HS-5 (cell line): ENCODE data around the gene KIF6.
A peak's percentile ranks its signal among the peaks of the same experiment; 100 is the strongest.

Experiments
- DNase-seq: peaks from one replicate; pipeline ENCODE4 v3.0.0-alpha.2; 2012; ENCODE audit warnings: low read depth

The KIF6 gene

GRCh38 chr6:39665861-39666260 is 59.3 kb downstream of the KIF6 start:
- DNase-seq = no peak

DNA sequence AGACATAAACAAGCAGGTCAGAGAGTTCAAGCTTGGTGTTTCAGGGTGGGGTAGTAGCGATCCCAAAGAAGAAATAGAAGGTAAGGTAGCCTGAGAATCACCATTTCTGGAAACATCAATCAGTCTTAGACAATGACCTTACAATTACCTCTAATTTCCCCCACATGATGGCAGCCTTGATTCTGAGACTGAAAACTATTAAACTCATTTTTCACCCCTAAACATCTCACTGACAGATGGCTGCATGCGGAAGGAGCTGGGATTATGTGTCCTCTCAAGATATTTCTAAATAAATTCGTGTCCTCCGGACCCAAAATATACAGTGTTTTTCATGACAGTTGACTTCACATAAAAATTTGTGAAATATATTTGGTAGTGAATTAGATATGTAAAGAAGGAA is 61.0 kb downstream of the KIF6 start:
- no peak for DNase-seq

DNA sequence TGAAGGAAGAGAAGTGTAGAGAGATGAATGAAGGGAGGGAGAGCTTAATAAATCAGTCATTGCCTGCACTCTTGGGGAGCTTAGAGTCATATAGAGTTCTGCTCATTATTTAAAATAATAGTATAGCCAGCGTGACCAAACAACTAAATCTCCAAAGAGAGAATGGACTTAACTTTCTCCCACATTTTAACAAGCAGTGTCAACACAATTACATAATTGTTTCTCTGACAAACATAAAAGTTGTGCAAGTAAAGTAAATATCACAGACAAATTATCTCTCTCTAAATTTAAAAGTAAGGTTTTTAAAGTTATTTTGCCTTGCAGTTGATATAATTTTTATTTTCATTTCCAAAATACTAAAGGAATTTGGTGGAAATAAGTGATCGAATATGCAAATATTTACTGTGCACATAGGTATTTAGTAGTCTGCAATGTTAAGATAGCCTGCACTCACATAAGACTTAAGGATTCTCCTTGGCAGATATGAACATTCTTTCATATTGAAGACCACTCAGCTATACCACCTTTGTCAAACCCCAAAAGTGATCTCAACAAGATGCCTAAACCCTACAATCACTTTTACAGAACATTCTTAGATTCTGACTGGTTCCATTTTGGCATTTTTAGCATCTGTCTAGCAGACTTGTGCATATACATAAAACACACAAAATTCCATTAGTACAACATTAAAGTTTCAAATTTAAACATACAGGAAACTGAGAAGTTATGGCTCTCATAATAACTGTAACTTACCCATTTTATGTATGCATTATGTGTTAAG is 67.7 kb downstream of the KIF6 start:
- no peak for DNase-seq

GRCh38 chr6:39654121-39654520 is 71.1 kb downstream of the KIF6 start:
- no peak for DNase-seq

- no peak for DNase-seq
Measured at GRCh38 chr6:39653612-39654011, 71.6 kb downstream of the KIF6 start.

DNA sequence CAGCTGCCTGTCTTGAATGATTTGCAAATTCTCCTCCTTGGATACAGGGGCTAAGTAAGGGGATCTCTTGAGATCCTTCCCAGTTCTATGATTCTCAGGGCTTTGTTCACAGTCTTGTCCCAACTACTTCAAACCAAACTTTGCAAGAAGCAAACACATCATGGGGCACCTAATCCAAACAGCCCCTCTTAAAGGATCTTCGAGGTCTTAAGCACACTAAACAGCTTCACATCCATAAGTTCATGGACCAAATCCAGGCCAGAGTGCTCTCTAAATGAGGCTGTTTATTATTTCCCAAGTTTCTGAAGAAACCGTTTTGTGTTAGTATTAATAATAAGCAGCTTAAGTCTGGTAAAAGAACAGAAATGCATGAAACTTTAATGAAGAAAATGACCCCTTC is 75.2 kb downstream of the KIF6 start:
- DNase-seq = no peak

- DNase-seq = no peak
Measured at GRCh38 chr6:39646751-39647420, 78.3 kb downstream of the KIF6 start.

DNA sequence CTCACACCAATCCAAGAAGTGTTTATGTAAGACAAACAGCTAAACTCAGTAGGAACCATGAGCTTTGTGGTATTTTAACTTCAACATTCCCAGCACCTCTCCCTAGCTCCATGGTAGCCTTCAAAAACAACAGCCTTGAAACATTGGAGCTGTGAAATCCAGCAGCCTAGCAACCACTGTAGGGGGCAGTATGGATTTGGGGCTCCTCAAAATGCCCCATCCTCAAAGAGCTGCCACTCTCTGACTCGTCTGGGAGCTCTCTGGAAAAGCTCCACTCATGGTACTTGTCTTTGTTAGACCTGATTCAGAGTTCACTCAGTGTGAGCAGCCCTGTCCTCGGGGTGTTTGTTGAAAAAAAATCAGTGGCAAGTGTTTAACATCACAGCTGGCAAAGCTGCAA is 82.9 kb downstream of the KIF6 start:
- no peak for DNase-seq

DNA sequence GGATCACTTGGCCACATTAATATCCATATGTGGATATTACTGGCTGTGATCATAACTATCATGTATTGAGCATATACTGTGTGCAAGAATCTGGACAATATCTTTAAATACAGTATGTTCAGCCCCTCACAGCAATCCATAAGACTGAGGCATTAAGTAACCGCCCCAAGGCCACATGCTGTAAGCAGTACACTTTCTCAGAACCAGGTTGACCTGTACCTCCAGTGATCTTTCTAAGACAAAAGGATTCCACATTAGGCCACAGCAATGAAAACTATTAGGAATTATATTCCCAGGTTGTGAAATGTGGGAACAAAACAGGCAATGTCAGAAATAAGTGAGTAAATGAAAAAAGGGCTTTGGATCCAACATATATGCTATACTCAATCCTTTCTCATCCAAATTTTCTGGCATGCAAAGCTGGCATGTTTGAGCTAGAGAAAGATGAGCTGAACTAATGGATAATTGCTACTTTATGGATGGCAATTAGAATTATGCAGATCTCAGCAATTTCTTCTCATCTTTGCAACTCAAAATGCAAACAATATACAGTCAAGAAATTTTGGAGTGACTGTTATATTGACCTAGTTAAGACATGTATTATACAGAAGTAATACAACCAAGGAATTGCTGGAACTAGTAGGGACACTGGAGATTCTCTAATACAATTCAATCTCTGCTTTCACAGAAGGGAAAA is 86.9 kb downstream of the KIF6 start:
- DNase-seq = no peak

DNA sequence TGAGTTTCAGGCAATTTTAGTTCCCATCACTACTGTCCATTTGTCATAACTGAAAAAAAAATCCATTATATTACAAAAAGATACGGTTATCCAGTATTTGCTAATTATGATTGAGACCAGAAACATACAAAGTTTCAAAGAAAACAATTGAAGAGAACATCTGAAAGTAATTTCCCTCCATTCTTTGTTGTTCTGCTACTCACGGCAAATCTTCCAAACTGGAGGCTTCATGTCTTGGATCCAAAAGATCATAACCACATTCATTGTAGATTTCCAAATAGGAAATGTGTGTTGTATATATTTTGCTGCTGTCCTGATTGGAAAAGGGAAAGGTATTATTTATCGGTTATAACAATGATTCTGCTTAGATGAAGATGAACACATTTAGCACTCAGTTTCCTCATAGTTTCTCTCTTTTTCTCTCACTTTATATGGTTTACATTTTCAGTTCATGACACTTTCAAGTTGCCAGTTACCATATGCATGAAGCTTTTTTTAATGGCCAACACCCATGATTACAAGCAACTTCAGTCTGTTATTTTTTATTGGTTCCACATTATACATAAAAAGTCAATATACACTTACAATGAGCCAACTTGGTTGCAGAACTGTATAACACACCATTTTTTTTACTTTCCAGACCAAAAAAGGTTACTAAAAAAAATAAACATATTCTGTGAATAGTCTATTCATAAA is 90.4 kb downstream of the KIF6 start:
- DNase-seq = no peak

DNA sequence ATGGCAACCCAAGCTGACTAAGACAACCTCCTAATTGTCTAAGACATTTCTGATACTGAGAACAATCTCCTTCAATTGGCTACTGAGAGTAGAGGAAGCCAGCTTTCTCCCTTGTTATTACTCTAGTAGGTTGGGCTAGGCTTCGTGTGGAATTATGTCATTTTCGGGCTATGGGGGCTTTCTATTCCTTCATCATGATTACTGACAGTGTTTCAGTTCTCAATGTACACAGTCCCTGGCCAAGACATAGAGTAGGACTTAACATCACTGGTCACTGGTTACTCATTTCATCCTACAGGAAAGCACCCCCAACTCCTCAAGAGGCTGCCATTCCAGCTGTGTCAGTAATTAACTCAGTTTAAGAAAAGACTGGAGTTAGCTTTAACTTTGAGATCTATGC is 100.0 kb downstream of the KIF6 start:
- no peak for DNase-seq

DNA sequence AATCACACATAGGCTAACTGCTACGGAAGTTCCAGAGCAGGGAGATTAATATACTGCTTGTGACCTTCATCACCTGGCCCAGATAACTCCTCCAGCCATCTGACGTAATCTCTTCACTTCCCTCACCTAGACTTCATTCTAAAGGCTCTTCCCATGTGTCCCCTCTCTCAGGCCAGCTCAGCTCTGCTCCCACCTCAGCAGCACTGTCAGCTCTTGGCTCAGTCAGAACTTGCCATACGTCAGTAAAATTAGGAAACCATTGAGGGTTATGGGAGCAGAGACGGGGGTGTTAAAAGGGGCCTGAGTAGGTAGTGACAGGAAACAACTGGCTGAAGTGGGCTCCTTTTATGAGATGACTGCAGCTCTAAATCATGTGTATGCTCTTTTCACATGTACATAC is 101.5 kb downstream of the KIF6 start:
- DNase-seq = no peak

- DNase-seq = no peak
Measured at GRCh38 chr6:39617520-39617919, 107.7 kb downstream of the KIF6 start.

GRCh38 chr6:39617026-39617425 is 108.2 kb downstream of the KIF6 start:
- no peak for DNase-seq

GRCh38 chr6:39615622-39616021 is 109.6 kb downstream of the KIF6 start:
- no peak for DNase-seq

DNA sequence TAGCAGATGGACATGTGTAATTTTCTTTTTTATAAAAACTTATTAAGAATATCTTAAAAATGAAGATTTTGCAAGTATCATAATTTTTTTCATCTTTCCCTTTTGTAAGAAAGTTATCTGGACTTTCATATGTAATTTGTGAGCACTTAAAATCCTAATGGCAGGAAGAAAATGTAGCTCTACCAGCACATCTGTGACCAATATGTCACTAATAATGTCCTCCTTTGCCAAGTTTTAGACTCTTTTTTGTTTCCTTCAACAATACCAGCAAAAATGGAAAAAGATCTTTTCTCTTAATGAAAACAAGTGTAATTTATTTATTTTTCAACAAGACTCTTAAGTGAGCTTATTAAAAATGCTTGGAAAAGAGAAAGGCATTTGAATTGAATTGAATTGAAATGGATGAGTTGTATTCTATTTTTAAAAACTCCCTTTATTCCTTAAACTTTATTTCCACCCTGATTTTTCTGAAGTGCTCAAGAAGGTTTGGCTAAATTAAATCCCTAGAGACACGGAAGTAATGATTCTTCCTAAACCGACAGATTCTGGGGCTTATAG is 110.7 kb downstream of the KIF6 start:
- no peak for DNase-seq

GRCh38 chr6:39610221-39610620 is 115.0 kb downstream of the KIF6 start:
- no peak for DNase-seq

DNA sequence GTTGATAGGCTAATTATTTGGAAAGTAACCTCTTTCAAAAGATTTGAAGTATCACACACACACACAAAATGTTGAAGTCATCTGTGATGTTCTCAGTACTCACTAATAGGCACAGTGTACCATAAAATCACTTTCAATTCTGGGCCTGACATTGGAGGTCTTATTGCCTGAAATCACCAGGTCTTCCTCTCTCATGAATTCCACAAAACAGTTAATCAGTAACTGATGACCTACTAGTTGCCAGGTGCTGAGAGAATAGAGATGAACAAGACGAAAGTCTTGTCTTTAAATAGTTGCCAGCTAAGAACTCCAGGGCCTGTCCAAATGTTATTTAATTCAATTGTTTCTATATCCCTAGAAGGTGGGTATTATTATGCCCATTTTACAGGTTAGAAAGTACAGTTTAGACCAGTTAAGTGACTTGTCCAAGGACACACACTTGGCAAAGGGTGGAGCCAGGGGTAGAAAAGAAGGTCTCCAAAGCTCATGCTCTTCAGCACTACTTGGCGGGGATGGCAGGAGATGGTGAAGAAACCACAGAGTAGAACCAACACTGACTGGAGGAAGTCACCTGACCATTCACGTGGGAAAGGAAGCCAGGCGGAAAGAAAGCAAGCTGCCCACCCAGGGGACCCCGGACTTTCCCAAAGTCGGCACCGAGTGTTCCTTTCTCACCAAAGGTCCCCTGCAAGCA is 116.4 kb downstream of the KIF6 start:
- DNase-seq = no peak

- no peak for DNase-seq
Measured at GRCh38 chr6:39602601-39603519, 122.3 kb downstream of the KIF6 start.

DNA sequence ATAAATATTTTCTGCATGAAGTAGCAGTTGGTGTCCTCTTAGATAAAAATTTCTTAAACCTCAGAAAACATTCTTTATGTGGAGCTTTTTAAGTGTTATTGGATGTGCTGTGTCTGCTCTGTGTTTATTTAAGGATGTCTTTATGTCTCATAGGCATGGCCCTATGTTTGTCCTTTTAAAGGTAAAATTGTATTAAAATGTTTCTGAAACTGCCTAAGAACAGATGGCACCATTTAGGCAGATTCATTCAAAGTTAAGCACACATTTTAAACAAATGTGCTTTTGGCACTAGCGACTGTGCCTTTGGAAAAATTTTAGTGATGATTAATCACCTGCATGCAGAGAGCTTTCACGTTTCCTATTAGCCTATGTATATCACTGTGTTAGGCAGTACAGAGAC is 125.2 kb downstream of the KIF6 start:
- DNase-seq = peak; percentile 26

DNA sequence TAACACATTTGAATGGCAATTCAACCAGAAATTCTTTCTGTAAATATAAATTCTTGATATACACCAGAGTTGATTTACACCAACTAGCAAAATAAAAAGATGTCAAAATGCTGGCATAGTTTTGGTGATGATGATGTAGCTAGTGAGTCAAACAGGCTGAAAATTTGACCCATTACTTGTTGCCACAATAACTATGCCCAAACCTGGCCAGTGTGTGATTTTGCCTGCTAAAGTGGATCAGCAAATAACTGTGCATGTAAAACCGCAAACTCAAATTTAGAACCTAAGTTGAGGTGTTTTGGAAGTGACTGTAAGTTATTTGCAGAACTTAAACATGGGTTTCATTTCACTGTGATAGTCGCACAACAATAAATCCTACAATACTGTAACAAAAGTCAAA is 125.9 kb downstream of the KIF6 start:
- DNase-seq = no peak
